NK-92 treated with Interleukin-12 subunit alpha and Interleukin-12 subunit beta, amount 100 ng/mL, for 24 hours (cell line): ENCODE measurements around the gene CT45A9.
"Not testable (repeated sequence)": the region's sequence is repeated elsewhere in the genome, so short reads cannot be mapped to it uniquely, and the experiment has no call there.

Experiments
- DNase-seq: peaks from one replicate; lab custom pipeline; 2025; lab: John Stamatoyannopoulos, UW

Gene CT45A9, protein sequence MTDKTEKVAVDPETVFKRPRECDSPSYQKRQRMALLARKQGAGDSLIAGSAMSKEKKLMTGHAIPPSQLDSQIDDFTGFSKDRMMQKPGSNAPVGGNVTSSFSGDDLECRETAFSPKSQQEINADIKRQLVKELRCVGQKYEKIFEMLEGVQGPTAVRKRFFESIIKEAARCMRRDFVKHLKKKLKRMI

DNA sequence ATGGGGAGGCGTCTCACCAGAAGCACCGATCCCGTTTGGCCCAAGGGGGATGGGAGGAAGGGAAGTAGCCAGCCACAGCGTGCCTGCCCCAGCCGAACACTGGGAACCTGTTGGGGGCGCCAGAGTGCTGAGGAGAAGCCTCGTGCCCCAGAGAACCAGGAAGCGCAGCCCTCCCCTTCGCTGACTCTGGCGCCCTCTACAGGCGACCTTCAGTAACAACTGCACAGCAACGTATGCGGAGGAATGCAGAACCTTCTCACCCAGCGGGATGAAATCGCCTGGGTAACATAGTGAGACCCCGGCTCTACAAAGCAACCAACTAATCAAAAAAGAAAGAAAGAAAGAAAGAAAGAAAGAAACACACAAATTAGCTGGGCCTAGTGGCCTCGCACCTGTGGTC, at the start of gene CT45A9:
TSS of gene CT45A9 (minus strand) at position 101 of the 400 bp plus-strand sequence. CDS start 3,751 bp downstream, outside the sequence.
- DNase-seq = not testable (repeated sequence)

DNA sequence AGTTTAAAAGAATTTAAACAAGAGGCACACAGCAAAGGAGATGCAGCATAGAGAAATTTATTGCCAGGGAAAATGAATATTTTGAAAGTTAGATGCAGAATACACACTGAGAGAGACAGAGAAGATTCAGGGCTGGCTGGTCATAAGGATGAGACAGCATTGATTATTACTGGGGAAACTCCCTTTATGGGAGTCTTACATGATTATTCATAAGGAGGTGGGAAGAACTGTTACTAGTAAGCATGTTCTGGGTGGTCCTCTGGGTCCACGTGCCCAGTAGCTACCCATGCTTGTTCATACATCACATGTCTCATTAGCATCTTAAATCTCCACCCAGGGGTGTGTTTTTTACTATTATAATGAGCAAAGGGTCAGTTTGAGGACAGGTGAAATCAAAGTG, 48.9 kb upstream of the CT45A9 start:
- DNase-seq = not testable (repeated sequence)

DNA sequence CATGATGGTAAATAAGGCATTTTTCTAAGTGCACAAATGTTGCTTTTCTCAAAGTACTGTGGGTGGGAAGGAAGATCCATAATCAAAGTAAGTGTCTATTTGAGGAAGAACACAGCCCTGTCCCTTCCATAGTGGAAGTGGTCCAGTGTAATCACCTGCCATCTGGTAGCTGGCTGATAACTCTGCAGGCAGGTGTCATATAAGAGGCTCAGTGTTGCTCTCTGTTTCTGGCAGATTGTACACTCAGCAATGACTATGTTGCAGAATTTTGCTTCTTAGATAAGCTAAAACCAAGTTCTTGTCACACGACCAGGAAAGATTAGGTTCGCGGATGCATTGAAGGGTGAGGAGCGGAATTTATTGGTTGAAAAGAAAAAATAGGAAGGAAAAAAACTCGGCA, 42.8 kb upstream of the CT45A9 start:
- no peak for DNase-seq

DNA sequence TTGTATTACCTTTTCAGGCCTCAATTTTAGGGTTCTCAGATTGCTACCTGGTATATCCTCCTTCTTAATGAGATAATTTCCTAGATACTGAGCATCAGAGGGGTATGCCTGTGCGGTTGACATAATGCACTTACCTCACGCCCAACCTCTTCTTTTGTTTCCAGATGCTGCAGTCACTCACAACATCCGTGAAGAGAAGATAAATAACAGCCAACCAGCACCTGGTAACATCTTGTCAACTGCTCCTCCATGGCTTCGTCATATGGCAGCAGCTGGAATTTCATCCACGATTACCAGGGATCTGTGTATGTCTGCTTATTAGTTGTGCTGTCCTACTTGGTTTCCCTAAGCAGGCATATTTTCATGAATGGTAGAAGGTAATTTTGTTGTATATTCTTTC, 38.6 kb upstream of the CT45A9 start:
- no peak for DNase-seq

DNA sequence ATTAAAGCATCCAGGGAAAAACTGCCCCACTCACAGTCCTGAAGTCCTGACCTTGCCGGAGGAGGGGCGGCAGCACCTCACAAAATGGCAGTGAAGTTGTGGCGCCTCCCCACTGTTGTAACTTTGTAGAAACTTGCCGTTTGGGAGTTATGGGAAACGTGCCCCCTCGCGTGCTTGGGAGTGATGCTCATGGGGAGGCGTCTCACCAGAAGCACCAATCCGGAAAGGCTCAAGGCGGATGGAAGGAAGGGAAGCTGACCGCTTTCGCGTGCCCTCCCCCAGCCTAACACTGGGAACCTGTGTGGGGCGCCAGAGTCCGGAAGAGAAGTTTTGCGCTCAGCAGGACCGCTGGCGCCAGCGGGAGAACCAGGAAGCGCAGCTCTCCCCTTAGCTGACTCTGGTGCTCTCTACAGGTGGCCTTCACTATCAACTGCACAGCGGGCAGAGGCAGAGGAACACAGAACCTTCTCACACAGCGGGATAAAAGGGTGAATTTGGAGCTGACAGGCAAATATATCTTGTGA, 21.7 kb upstream of the CT45A9 start, which contains the start of the genes CT45A10 and SAGE1:
TSS of gene CT45A10 (minus strand) at position 151 of the 524 bp plus-strand sequence. CDS start 8,100 bp downstream, outside the sequence.
TSS of gene SAGE1 (plus strand) at position 423 of the 524 bp plus-strand sequence. CDS start 2,527 bp downstream, outside the sequence.
- no peak for DNase-seq

DNA sequence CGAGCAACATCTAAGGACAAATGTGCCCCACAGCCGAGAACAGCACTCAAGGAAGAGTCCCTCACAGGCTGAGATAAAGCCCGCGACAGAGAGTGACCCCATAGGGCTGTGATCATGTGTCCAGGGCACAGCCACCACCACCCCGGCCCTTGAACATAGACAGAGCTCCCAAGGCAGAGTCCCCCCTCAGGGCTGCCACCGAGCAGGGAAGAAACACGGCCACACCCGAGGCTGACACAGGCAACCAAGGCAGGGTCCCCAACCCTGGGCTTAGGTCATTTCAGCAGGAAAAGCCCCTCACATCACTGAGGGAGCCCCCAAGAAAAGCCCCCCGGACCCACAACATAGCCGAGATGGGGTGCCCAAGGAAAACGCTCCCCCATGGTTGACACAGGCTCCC, 21.2 kb upstream of the CT45A9 start:
- no peak for DNase-seq

DNA sequence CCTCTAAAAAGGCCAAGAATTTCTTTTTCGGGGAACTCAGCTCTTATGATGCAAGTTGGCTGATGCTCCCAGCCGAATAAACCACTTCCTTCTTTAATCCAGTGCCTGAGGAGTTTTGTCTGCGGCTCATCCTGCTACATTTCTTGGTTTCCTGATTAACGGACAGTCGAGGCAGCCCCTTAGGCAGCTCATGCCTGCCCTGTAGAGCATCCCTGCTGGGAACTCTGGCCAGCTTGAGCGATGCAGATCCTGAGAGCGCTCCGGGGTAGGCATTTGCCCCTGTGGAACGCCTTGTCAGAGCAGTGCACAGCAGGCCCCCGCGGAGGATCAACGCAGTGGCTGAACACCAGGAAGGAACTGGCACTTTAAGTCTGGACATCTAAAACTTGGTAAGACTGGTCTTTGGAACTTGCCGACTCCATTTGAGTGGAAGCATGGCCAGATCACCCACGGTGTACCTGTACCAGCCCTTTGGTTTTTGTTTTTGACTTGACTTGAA, 18.5 kb upstream of the CT45A9 start:
- DNase-seq = no peak

DNA sequence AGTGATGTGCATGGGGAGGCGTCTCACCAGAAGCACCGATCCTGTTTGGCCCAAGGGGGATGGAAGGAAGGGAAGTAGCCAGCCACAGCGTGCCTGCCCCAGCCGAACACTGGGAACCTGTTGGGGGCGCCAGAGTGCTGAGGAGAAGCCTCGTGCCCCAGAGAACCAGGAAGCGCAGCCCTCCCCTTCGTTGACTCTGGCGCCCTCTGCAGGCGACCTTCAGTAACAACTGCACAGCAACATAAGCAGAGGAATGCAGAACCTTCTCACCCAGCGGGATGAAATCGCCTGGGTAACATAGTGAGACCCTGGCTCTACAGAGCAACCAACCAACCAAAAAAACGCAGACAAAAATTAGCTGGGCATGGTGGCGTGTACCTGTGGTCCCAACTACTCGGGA, 17.4 kb upstream of the CT45A9 start:
- DNase-seq = peak; percentile 8

DNA sequence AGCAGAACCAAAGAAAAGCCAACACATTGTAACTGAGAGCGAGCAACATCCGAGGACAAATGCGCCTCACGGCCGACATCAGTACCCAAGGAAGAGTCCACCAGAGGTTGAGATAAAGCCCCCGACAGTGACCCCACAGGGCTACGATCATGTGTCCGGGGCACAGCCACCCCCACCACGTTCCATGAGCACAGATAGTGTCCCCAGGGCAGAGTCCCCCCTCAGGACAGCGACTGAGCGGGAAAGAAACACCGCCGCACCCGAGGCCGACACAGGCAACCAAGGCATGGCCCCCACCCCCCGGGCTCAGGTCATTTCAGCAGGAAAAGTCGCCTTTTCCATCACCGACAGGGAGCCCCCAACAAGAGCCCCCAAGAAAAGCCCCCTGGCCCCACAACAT, 16.6 kb upstream of the CT45A9 start:
- not testable (repeated sequence) for DNase-seq

DNA sequence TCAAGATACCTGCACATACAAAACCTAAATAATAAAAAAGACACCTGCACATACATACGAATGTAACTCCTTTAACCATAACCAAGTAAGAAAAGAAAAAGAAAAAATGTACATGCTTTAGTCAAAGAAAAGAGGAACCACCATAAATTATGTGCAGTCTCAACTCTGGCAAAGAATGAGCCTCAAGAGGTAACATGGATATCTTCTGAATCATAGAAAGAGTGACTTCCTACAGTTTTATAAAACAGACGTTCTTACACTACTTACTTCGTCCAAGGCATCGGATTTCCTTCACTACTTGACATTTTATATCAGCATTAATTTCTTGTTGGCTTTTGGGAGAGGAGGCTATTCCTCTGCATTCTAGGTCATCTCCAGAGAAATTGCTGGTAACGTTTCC, 11.1 kb upstream of the CT45A9 start:
- not testable (repeated sequence) for DNase-seq

DNA sequence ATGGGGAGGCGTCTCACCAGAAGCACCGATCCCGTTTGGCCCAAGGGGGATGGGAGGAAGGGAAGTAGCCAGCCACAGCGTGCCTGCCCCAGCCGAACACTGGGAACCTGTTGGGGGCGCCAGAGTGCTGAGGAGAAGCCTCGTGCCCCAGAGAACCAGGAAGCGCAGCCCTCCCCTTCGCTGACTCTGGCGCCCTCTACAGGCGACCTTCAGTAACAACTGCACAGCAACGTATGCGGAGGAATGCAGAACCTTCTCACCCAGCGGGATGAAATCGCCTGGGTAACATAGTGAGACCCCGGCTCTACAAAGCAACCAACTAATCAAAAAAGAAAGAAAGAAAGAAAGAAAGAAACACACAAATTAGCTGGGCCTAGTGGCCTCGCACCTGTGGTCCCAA, 17.2 kb downstream of the CT45A9 start, which contains the start of gene CT45A8:
TSS of gene CT45A8 (minus strand) at position 101 of the 400 bp plus-strand sequence. CDS start 3,755 bp downstream, outside the sequence.
- not testable (repeated sequence) for DNase-seq

DNA sequence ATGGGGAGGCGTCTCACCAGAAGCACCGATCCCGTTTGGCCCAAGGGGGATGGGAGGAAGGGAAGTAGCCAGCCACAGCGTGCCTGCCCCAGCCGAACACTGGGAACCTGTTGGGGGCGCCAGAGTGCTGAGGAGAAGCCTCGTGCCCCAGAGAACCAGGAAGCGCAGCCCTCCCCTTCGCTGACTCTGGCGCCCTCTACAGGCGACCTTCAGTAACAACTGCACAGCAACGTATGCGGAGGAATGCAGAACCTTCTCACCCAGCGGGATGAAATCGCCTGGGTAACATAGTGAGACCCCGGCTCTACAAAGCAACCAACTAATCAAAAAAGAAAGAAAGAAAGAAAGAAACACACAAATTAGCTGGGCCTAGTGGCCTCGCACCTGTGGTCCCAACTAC, 34.4 kb downstream of the CT45A9 start, which contains the start of gene CT45A7:
TSS of gene CT45A7 (minus strand) at position 101 of the 400 bp plus-strand sequence. CDS start 3,747 bp downstream, outside the sequence.
- not testable (repeated sequence) for DNase-seq

DNA sequence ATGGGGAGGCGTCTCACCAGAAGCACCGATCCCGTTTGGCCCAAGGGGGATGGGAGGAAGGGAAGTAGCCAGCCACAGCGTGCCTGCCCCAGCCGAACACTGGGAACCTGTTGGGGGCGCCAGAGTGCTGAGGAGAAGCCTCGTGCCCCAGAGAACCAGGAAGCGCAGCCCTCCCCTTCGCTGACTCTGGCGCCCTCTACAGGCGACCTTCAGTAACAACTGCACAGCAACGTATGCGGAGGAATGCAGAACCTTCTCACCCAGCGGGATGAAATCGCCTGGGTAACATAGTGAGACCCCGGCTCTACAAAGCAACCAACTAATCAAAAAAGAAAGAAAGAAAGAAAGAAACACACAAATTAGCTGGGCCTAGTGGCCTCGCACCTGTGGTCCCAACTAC, 51.7 kb downstream of the CT45A9 start, which contains the start of gene CT45A2:
TSS of gene CT45A2 (minus strand) at position 101 of the 400 bp plus-strand sequence. CDS start 3,747 bp downstream, outside the sequence.
- DNase-seq = not testable (repeated sequence)
